Renal cortex interstitium (tissue), 11 donors: Measurements from ENCODE around the gene ZNF579. TPM values are rescaled to one million over a fixed set of nuclear protein-coding genes. Genes with fewer than 3 reads are reported as not detected.

Experiments
- DNase-seq, 11 donors: peaks; one replicate each; pipeline ENCODE4 v3.0.0-alpha.2; 2013; ENCODE audit warnings: low read depth in 9 of 11, low spot score in 4 of 11; ENCODE audit errors: extremely low read depth in 1 of 11
- polyA plus RNA-seq, 3 donors: library from polyadenylated mRNA; unstranded; fragments of 120-200 nt; gene quantifications; one replicate each; pipeline ENCODE4 v1.2.1, GENCODE V29; 2013; ENCODE audit not compliant: insufficient read length in 3 of 3

ZNF579 gene
- polyA plus RNA-seq, 3 donors = 13.8 to 21.2 (median 19.5) TPM

- DNase-seq = no peak
Observed at GRCh38 chr19:55615543-55616394, 35.1 kb upstream of the ZNF579 start.

GRCh38 chr19:55614711-55615542 lies 34.3 kb upstream of the ZNF579 start:
- DNase-seq = no peak

GRCh38 chr19:55613930-55614710 lies 33.5 kb upstream of the ZNF579 start:
- no peak for DNase-seq

- DNase-seq = no peak
Observed at GRCh38 chr19:55613396-55613795, 32.7 kb upstream of the ZNF579 start.

- DNase-seq = no peak
Observed at GRCh38 chr19:55611983-55612645, 31.5 kb upstream of the ZNF579 start.

GRCh38 chr19:55611300-55611982 lies 30.8 kb upstream of the ZNF579 start:
- DNase-seq = no peak

GRCh38 chr19:55609326-55609725 lies 28.7 kb upstream of the ZNF579 start:
- DNase-seq = no peak

- no peak for DNase-seq
Observed at GRCh38 chr19:55606817-55607216, 26.2 kb upstream of the ZNF579 start.

- DNase-seq = no peak
Observed at GRCh38 chr19:55606471-55606787, 25.8 kb upstream of the ZNF579 start.

- peak in 9 of 11 donors; percentile 64 to 84 (median 77) for DNase-seq
Observed at GRCh38 chr19:55605637-55606470, 25.2 kb upstream of the ZNF579 start, which contains the start of gene ZNF865. Gene ZNF865 (plus strand): TSS chr19:55605647. CDS start chr19:55613619, 7,972 bp downstream.

- peak; percentile 89 to 97 (median 95) for DNase-seq
Observed at GRCh38 chr19:55605207-55605636, 24.6 kb upstream of the ZNF579 start.

GRCh38 chr19:55603581-55604292 lies 23.1 kb upstream of the ZNF579 start:
- DNase-seq = no peak

- no peak for DNase-seq
Observed at GRCh38 chr19:55603115-55603514, 22.5 kb upstream of the ZNF579 start.

GRCh38 chr19:55602104-55603001 lies 21.7 kb upstream of the ZNF579 start:
- no peak for DNase-seq

GRCh38 chr19:55601084-55601483 lies 20.4 kb upstream of the ZNF579 start:
- DNase-seq = no peak

GRCh38 chr19:55600662-55601028 lies 20.0 kb upstream of the ZNF579 start:
- DNase-seq = no peak
